Muscle of arm (tissue), 12 donors: ENCODE measurements around the gene LRRC8E. TPM values are rescaled to one million over a fixed set of nuclear protein-coding genes. Genes with fewer than 3 reads are reported as not detected.

Experiments
- DNase-seq: peaks from one replicate; pipeline ENCODE4 v3.0.0-alpha.2; 2013
- polyA plus RNA-seq, 12 donors: library from polyadenylated mRNA; unstranded; fragments of 120-200 nt; gene quantifications; one replicate each; pipeline ENCODE4 v1.2.1, GENCODE V29; 2013; ENCODE audit not compliant: insufficient read length in 12 of 12

The LRRC8E gene
- polyA plus RNA-seq, 12 donors: 0.12 to 1.2 (median 0.41) TPM; not detected in 5

- no peak for DNase-seq
These were observed 21.0 kb upstream of the LRRC8E start for GRCh38 chr19:7867092-7867844.

- no peak for DNase-seq
These were observed 20.0 kb upstream of the LRRC8E start for GRCh38 chr19:7868326-7868670.

- DNase-seq: peak; percentile 73
These were observed 19.4 kb upstream of the LRRC8E start for GRCh38 chr19:7868671-7869452.

- no peak for DNase-seq
These were observed 18.8 kb upstream of the LRRC8E start for GRCh38 chr19:7869453-7869909.

GRCh38 chr19:7869910-7870511, 18.3 kb upstream of the LRRC8E start:
- no peak for DNase-seq

- no peak for DNase-seq
These were observed 17.5 kb upstream of the LRRC8E start for GRCh38 chr19:7870571-7871436.

GRCh38 chr19:7871437-7872305, 16.6 kb upstream of the LRRC8E start:
- DNase-seq: peak; percentile 82

GRCh38 chr19:7872306-7873204, 15.8 kb upstream of the LRRC8E start:
- DNase-seq: no peak

- DNase-seq: no peak
These were observed 14.8 kb upstream of the LRRC8E start for GRCh38 chr19:7873304-7874075.

GRCh38 chr19:7874076-7874896, 14.0 kb upstream of the LRRC8E start, which contains the start of gene PRR36:
PRR36 (minus strand) TSS chr19:7874390; CDS start chr19:7873689, 701 bp downstream.
- DNase-seq: no peak

GRCh38 chr19:7874897-7875273, 13.4 kb upstream of the LRRC8E start:
- DNase-seq: no peak

- DNase-seq: no peak
These were observed 11.0 kb upstream of the LRRC8E start for GRCh38 chr19:7877249-7877836.

GRCh38 chr19:7879111-7879807, 9.1 kb upstream of the LRRC8E start:
- no peak for DNase-seq

- DNase-seq: no peak
These were observed 8.5 kb upstream of the LRRC8E start for GRCh38 chr19:7879836-7880235.

- no peak for DNase-seq
These were observed 6.4 kb upstream of the LRRC8E start for GRCh38 chr19:7881910-7882309.

GRCh38 chr19:7883105-7883504, 5.2 kb upstream of the LRRC8E start:
- no peak for DNase-seq
